ENCODE results near the gene AP1B1.
"Not testable (repeated sequence)": the region's sequence is repeated elsewhere in the genome, so short reads cannot be mapped to it uniquely, and the experiment has no call there.

Gene AP1B1

GRCh38 chr22:29385748-29386147 lies 2.6 kb downstream of the AP1B1 start:
- peak; percentile 10 for DNase-seq

GRCh38 chr22:29385151-29385704 lies 3.1 kb downstream of the AP1B1 start:
- no peak for DNase-seq

- no peak for DNase-seq
Observed at GRCh38 chr22:29383740-29384139, 4.6 kb downstream of the AP1B1 start.

GRCh38 chr22:29382580-29383302 lies 5.6 kb downstream of the AP1B1 start:
- DNase-seq, result no peak

GRCh38 chr22:29380856-29381255 lies 7.5 kb downstream of the AP1B1 start:
- no peak for DNase-seq

- no peak for DNase-seq
Observed at GRCh38 chr22:29380032-29380781, 8.2 kb downstream of the AP1B1 start.

GRCh38 chr22:29379258-29379657 lies 9.1 kb downstream of the AP1B1 start:
- DNase-seq, result no peak

GRCh38 chr22:29377979-29378378 lies 10.4 kb downstream of the AP1B1 start:
- DNase-seq, result no peak

- DNase-seq, result not testable (repeated sequence)
Observed at GRCh38 chr22:29376705-29377104, 11.7 kb downstream of the AP1B1 start.

GRCh38 chr22:29375398-29376076 lies 12.8 kb downstream of the AP1B1 start:
- no peak for DNase-seq

- not testable (repeated sequence) for DNase-seq
Observed at GRCh38 chr22:29374806-29375205, 13.6 kb downstream of the AP1B1 start.

- no peak for DNase-seq
Observed at GRCh38 chr22:29374401-29374800, 14.0 kb downstream of the AP1B1 start.

- no peak for DNase-seq
Observed at GRCh38 chr22:29370537-29370936, 17.8 kb downstream of the AP1B1 start.

- no peak for DNase-seq
Observed at GRCh38 chr22:29369460-29369859, 18.9 kb downstream of the AP1B1 start.

- no peak for DNase-seq
Observed at GRCh38 chr22:29359469-29359868, 28.9 kb downstream of the AP1B1 start.

- DNase-seq, result not testable (repeated sequence)
Observed at GRCh38 chr22:29357193-29357890, 31.0 kb downstream of the AP1B1 start.

GRCh38 chr22:29353860-29354259 lies 34.5 kb downstream of the AP1B1 start:
- no peak for DNase-seq

GRCh38 chr22:29353286-29353685 lies 35.1 kb downstream of the AP1B1 start:
- no peak for DNase-seq

- no peak for DNase-seq
Observed at GRCh38 chr22:29352778-29353177, 35.6 kb downstream of the AP1B1 start.

GRCh38 chr22:29351891-29352290 lies 36.5 kb downstream of the AP1B1 start:
- DNase-seq, result no peak

GRCh38 chr22:29351042-29351441 lies 37.3 kb downstream of the AP1B1 start:
- DNase-seq, result no peak

- no peak for DNase-seq
Observed at GRCh38 chr22:29348956-29349355, 39.4 kb downstream of the AP1B1 start.

GRCh38 chr22:29348041-29348440 lies 40.3 kb downstream of the AP1B1 start:
- no peak for DNase-seq

Measured in CD4-positive, alpha-beta T cell treated with Interleukin-10 for 1 hour (primary cell).